ENCODE results near the gene NAXD.
A peak's percentile ranks its signal among the peaks of the same experiment; 100 is the strongest.
"Not testable (repeated sequence)": the region's sequence is repeated elsewhere in the genome, so short reads cannot be mapped to it uniquely, and the experiment has no call there.

Gene NAXD

DNA sequence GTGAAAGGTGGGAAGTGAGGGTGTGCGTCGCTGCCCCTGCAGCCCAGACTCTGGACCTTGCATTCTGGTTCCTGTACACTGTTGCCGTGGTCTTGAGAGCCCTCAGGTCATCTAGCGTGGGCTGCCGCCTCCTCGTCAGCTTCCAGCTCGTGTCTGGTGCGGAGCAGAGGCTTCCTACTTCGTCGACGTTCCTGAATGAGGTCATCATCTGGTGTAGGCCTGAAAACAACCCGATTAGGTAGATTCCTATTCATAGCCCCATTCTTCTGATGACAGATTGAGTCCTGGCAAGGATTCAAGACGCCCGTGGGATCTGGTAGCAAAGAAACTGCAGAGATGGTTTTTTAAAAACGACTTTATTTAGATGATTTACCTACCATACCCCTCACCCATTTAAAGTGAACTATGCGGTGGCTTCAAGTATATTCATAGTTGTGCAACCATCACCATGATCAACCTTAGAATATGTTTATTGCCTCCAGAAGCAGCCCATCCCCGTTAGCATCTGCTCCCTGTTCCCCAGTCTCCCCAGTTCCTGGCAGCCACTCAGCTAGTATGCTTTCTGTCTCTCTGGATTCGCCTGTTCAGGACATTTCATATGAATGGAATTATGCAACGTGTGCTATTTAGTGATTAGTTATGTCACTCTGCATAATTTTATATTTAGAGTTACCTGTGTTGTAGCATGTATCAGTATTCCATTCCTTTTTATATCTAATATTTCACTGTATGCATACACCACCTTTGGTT, 13.8 kb downstream of the NAXD start:
- no peak for DNase-seq

GRCh38 chr13:110629735-110630134, 14.4 kb downstream of the NAXD start:
- DNase-seq, result peak; percentile 9

- DNase-seq, result peak; percentile 23
Measured at GRCh38 chr13:110630566-110631119, 15.3 kb downstream of the NAXD start.

GRCh38 chr13:110632255-110632654, 16.9 kb downstream of the NAXD start:
- not testable (repeated sequence) for DNase-seq

DNA sequence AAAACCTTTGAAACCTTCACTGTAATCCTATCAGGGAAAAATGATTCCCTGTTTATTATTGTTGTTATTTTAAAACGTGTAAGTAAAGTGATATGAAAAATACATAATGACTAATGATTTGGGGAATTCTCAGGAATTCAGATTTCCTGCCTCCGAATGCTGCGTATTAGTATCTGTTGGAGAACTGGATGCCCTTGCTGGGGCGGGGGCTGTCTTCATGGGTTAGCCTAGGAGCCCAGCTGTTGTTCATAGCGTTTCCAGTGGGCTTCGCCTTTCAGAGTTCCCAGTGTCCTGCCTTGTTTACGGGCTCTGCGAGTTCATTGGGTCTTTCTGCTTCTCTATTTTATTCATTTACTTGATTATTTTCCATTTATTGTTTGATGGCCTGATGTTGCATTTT, 18.4 kb downstream of the NAXD start:
- peak; percentile 10 for DNase-seq

GRCh38 chr13:110634558-110634957, 19.2 kb downstream of the NAXD start:
- DNase-seq, result no peak

GRCh38 chr13:110635405-110636002, 20.2 kb downstream of the NAXD start:
- no peak for DNase-seq

- DNase-seq, result no peak
Measured at GRCh38 chr13:110636053-110636475, 20.7 kb downstream of the NAXD start.

- DNase-seq, result no peak
Measured at GRCh38 chr13:110636701-110637201, 21.4 kb downstream of the NAXD start.

- no peak for DNase-seq
Measured at GRCh38 chr13:110637275-110637674, 21.9 kb downstream of the NAXD start.

DNA sequence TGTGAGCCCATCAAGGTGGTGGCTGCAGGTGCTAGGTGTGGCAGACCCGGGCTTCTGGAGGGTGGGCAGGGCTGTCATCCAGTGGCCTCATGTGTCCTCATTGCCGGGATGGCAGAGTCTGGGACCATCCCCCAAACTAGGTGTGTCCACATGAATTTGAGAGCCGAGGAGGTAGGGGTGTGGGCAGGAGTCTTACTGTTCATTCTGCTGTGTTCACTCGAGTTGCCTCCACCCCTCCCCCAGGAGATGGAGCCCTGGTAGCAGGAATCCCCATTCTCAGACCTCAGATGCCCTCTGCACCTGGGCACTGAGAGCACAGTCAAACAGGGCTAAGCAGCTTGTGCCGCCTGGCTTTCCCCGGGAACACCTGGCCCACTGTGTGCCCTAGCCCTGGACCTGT, 22.4 kb downstream of the NAXD start:
- no peak for DNase-seq

DNA sequence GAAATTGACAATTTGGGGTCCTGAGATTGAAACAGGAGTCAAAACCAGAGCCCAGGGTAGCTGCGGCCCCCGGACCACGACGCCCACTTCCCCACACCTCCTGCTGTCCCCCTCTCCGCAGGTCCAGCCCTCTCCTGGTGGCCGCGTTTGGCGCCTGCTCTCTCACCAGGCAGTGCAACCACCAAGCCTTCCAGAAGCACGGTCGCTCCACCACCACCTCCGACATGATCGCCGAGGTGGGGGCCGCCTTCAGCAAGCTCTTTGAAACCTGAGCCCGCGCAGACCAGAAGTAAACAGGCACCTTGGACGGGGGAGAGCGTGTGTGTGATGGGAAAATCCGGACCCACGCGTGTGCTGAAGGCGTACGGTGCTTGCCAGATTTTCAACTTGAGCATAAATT, 22.9 kb downstream of the NAXD start:
- DNase-seq, result no peak

- DNase-seq, result no peak
Measured at GRCh38 chr13:110638814-110639806, 23.8 kb downstream of the NAXD start.

GRCh38 chr13:110639935-110640334, 24.6 kb downstream of the NAXD start:
- DNase-seq, result no peak

DNA sequence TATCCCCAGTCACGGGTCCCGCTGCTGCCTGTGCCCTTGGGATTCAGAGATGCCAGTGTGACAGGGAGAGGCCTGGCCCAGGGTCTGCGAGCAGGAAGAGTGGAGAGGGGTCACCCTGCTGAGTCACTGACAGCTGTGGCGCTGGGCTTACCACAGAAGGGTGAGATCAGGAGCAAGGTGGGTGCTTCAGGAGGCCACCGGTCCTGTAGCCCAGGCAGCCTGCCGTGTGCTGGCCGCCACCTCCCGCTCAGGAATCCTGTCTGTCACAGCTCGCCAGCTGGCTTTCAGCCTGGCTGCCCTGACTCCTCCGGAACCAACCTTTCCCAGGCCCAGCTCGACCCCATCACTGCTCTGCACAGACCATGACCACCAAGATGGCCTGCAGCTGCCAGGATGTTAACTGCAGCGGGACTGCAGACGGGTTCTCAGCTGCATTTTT, 25.3 kb downstream of the NAXD start:
- DNase-seq, result no peak

- no peak for DNase-seq
Measured at GRCh38 chr13:110641055-110642015, 26.0 kb downstream of the NAXD start.

GRCh38 chr13:110642291-110642981, 27.1 kb downstream of the NAXD start:
- DNase-seq, result no peak

DNA sequence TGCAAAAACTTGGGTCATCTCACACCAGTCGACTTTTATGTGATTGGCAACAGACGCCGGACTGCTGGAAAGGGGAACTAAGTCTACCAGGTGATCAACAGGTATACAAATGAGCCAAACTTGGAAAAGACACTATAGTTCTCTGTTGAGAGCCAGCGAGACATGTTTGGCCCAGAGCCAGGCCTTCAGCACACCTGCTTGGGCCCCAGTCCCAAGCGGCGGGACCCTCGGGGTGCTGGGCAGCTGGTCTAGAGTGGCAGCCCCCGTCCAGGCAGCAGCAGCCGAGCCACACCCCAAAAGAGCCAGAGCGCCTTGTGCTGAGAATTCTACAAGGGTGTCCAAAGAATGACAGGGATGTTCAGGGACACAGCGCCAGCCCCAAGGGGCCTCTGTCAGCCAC, 28.0 kb downstream of the NAXD start:
- no peak for DNase-seq

- DNase-seq, result no peak
Measured at GRCh38 chr13:110643768-110644421, 28.6 kb downstream of the NAXD start.

DNA sequence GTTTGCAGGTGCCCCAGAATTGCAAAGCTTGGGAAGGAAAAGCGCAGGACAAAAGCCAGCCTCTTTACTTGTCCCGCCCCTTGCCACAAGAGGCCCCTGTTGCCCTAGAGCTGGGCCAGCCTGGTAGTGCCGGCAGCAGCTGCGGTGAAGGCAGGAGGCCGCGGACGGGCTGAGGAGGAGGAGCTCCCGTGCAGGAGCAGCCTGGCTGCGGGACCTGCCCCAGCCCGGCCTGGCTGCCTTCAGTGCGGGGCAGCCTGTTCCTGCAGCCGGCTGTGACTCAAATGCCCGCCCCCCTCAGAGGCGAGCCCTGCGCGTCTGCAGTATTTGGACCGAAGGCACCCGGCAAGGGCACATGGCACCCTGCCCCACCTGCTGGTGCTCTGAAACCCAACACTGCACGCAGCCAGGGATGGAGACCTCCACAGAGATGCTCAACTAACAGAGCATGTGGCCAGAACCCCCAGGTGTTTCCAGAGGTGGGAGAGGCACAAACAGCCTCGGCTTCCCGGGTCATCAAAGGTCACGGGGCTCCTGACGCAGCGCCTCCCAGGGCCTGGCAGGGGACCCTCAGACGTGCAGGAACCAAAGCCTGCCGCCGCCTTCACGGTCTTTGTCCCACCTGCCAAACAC, 29.7 kb downstream of the NAXD start:
- DNase-seq, result peak; percentile 73

All from left hindlimb (tissue), 1 donor.